GM18498 (cell line): ENCODE data around the gene USP13.

ENCODE experiments used
- ATAC-seq: cut with Tn5 transposase; IDR thresholded peaks from one replicate; pipeline ENCODE4 v1.9.1; 2021; ENCODE audit warnings: mild to moderate bottlenecking, moderate library complexity; ENCODE audit not compliant: unreplicated experiment

USP13 gene

DNA sequence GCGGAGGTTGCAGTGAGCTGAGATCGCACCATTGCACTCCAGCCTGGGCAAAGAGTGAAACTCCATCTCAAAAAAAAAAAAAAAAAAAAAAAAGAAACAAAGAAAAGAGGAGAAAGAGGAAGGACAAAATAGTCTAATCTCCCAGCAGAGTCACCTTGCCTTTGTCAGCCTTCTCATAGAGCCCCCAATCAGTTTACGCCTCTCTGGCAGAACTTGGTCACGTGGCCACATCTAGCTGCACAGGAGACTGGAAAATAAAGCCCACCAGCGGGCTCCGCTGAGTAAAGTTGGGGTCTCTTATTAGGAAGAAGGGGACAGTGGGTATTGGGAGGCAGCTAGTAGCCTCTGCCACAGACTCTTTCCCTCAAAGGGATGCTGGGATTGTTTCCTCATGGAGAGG lies 41.9 kb downstream of the USP13 start:
- no peak for ATAC-seq

DNA sequence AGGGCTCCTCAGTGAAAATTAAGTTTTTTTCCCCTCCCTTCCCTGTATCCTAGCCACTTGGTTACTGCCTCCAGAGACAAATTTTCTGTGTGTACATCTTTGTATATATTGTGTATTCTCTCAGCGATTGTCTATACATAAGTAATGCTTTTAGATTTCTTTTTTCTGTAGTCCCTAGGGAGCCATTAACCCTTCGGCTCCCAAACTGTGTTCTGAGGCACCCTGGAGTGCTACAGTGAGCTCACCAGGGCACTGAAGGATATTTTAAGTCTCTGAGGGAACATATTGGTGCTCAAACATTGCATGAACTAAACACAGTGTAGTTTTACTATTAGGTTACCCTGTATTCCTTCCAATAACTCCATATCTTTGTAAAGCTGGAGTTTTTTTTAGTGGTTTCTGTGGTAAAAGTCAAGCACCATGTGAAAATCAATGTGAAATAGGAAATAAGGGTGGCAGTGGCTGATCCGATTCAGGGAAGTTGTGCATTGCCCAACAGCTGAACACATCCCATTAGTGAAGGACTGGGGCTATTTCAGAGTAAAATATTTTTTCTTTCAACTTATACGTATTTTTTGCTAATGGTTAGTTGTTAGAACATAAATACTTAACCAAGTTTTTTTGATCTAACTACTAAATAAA lies 43.0 kb downstream of the USP13 start:
- ATAC-seq = no peak

DNA sequence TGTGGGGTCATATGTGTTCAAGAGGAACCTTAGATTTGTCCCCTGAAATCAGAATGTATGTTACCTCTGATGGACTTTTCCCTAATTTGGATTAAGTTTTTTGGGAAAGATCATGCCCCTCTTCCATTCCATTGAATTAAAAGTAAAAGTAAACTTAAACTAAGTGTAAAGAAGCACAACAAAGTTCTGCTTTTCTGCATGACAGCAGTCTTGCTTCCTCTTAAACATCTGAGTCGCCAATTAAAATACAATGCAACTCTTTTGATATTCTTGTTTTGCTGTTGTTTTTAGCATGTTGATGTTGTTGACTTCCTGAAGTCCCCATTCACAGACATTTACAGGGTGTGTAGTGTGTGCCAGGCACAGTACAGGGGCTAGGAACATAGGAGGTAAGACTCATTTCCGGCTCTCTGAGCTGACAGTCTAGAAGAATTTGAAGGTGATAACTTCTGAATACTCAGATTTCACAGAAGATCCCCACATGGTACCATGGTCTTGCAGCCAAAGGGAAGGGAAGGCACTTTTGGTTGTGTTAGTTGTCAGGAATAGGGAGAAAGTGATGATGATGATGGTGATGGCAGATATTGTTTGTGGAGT lies 45.0 kb downstream of the USP13 start:
- ATAC-seq = no peak

DNA sequence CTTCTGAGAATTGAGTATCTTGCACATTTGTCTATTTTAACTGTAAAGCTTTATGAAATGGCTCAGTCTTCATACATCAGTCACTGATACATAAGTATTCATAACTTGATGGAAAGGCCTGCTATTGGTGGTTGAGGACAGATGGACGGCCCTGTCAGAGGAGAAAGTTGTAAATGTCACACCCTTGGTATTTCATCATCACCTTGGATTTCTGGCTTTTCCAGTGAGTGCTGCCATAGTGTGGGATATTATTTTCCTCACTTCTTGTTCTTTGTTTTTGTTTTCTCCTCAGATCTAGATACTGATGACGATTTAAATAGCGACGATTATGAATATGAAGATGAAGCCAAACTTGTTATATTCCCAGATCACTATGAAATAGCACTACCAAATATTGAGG lies 47.9 kb downstream of the USP13 start:
- no peak for ATAC-seq

DNA sequence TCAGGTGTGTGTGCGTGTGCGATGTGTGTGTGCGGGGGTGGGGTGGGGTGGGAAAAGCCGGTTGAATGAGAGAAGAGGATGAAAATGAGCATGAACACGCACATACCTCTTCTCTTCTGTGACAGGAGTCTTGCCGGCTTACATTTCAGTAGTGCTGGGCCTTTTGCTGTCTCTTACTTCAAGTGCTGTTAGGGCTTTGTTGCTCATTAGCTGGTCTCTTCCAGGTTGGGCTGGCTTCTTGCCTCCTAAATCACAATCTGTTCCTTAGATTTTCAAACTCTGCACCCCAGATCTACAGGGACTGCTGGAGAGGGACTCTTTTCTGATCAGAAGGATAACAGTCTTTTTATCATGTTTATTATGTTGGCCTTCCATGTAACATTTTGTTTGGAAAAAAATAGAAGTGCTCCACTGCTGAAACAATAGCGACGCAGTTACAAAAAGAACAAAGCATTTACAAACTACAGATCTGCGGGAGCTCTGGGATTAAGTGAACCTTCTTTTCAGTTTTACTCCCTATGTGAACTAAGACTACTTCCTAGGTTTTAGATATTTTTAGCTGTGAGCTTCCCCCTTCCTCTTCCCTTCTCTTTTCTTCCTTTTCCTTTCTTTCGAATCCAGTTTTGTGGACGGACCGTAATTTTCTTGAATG lies 48.5 kb downstream of the USP13 start:
- no peak for ATAC-seq

DNA sequence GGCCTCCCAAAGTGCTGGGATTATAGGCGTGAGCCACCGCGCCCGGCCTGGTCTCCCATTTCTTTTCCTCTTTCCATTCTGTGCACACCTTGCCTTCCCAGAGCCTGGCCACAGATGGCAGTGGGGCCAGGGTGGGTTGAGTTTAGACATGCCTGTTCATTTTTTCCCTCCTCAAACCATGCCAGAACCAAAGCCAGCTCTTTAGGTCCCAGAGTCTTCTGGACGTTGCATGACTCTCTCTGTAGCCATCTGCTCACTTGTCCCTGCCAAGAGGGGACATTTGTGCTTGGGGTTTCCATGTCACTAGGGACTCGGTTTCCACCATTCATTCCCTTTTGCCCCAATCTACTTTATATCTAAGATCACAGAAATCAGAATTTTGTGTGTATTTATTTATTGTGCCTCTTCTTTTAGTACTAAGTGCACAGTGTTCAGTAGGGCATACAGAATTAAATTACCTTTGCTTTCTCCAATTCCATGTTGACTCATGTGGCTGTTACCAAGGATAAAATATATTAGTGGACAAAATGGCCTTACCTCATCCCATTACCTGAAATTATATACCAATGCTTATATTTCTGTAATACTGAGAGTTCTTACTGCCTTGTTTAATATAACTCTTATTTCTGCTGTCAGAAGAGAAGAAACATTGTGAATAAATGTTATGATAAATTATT lies 49.6 kb downstream of the USP13 start:
- no peak for ATAC-seq

DNA sequence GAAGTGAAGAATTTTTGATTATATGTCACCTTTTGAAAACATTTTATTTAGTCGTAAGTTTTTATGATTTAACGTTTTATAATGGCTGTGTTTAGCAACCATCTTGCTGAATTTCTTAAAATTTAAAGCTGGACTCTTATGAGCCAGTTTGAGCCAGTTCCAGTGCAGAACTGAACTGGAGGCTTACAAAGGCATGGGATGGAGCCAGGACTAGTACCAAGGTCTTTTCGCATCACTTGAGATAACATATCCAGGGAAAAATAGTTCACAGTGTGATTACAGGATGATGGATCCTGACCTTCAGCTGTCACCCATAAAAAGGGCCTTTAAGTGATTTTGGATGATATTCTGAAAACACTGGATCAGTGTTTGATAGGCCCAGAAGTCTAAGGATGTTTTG lies 51.0 kb downstream of the USP13 start:
- ATAC-seq = no peak

DNA sequence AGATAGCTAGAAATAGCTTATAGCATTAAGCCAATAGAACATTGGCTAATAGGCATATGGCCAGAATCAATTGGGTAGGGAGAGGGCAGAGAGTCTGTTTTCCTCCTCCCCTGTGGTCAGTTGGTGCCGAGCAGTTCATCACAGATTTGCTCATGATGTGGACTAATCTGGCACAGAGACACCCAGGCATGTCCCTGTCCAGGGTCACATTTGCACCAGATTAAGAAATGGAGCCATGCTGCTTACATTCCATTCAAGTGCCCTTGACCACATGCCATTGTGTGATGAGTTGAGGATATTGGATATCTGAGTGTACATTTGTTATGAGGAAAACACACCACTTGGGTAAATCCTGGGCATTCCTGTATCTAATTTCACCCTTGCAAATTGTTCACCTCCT lies 53.4 kb downstream of the USP13 start:
- ATAC-seq = no peak

DNA sequence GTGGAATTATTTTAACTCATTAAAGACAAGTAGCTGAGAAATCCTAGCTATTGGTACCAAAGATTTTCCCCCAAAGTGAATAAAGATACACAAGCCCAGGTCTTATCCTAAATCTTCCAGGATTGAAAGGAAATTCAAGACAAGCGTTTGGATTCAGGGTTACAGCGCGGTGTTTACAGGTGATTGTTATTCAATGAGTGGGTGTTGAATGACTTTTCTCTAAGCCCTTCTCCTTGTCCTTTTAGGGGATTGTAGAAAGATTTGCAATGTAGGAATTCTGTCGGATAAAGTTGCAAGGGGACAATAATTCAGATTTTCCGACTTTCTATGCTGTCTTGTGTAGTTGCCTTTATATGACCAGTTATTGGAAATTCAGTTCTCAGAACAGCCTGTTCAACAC lies 57.2 kb downstream of the USP13 start:
- no peak for ATAC-seq

DNA sequence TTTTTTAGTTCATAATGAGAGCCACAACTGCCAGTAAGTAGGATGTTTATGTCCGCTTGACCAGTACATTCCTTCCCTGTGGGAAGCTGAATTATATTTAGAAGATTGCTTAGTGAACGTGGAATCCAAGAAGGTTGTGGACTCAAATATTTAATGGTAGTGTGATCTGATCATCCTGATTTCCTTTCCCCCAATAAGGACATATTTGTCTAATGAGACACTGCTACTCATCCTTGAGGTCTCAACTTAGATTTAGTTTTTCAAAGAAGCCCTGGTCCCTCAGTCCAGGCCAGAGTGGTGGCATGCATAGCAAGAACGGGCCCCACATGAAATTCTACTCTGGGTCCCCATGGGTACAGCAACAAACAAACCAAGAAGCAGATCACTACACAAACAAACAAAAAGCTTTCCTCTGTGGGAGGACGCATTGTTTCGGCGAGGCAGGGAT lies 60.8 kb downstream of the USP13 start:
- no peak for ATAC-seq

DNA sequence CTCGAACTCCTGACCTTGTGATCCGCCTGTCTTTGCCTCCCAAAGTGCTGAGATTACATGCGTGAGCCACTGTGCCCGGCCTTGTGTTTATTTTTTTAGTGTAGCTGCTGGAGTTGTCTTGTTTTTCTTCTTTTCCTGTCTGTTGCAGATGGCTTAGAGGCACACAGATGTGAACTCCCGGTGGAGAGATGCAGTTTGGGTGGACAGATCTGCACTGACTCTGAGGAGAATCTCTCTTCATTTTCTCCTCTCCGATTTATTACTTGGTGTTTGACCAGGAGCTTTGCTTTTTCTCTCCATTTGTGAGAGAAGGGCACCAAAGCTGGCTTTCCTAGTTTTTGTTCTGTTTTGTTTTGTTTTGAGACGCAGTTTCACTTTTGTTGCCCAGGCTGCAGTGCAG lies 62.7 kb downstream of the USP13 start:
- no peak for ATAC-seq

DNA sequence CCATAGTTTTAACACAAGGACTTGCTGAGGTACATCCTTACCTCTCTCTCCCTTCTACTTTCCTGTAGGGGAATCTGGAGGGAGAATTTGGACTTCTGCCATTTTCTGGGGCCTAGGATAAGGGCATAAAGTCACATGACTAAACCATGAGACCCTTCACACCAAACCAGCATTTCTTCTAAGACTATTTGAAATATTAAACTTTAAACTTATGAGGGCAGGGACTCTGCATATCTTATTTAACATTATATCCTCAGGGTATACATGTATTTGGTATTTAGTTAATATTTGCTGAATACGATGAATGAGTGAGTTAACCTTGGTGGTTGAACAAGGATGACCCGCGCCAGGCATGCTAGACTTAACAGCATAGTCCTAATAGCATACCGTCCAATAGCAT lies 63.4 kb downstream of the USP13 start:
- ATAC-seq = no peak

DNA sequence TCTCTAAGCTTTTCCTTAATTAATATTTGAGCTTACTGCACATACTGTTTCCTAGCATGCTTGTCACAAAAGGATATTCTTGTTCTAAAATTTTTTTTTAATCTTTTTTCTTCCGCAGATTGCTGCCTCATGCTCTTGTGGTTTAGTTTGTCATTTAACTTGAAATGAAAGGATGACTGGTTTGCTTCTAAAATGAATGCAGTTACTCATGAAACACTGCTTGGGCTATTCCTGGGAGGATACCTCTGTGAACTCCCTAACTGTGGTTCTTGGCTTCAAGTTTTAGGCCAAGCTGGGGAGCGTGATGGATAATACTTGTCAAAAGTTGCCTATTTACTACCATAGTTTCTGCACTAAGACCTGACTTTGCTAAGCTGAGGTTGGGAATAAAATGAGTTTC lies 64.0 kb downstream of the USP13 start:
- no peak for ATAC-seq

DNA sequence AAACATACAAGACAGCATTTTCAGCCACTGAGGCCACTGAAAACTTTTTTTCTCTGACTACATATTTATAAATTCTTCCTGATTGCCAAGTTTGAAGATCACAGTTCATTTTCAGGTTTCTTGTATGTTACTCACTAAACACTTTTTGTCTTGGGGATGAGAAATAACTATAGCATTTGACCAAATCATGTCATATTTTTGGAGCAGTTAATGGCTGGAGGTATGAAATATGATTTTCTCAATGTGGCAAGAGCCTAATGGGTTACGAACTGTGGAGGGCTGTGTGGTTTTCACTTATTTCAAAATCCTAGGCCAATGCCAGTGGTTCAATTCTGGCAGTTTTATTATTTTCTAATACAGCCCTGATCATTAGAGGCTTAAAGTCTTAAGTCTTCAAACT lies 64.4 kb downstream of the USP13 start:
- ATAC-seq = no peak

DNA sequence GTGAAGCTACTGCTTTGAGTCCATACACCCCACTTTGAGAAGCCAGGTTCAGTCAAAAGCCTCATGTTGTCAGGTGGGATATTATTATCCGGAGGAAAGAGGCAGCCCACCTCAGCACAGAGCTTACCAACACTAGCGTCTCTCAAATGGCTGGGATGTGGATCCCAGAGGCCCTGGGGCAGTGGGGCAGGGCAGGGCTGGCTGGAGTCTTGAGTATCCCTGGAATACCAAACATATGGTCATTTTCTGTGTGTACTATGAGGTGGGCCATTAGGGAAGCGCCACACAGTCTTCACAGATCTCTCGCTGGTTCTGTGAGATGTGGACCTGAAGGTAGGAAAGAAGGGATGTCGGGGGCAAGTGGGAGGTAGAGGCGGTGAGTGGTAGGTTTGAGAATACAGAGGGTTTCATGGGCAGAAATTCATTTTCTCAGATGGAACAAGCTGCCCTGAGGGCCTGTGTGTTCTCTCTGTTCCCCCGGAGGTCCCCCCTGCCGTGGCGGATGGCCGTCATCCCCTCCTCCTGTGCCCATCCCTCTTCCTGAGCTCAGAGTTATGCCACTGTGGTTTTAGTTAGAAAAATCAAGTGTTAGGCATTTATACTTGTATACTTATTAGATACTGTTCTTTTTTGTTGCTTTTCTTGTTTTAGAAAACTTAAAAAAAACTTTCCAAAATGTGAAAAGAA lies 66.4 kb downstream of the USP13 start:
- ATAC-seq = no peak

DNA sequence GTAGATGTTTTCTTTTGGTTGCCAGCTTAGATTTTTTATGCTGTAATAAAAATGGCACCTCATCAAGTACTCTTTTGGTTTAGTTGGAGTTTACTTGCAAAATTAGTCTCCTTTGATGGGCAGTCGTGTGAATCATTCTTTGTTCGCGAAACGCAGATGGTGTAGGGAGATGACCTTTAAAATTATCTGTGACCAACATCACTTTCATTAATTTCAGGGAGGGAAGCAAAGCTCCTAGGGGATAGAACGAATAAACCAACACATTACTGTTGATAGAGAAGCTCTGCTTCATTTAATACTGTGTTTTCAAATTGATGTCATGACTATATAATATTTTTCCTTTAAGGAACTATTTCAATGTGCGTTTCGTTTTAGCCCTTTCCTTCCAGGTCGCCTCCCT lies 67.4 kb downstream of the USP13 start:
- no peak for ATAC-seq

DNA sequence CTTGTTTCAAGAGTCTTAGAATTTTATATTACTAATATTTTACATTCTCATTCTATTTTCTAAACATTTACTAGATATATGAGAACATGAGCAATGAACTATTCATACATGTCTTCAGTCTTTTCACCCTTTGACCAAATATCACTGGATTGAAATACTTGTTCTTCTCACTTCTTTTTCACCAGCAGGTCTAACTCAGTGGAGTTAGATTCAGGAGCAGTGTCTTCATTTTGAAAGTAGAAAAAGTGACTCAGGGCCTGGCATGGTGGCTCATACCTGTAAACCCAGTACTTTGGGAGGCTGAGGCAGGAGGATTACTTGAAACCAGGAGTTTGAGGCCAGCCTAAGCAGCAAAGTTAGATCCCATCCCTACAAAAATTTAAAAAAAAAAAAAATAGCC lies 70.8 kb downstream of the USP13 start:
- no peak for ATAC-seq

DNA sequence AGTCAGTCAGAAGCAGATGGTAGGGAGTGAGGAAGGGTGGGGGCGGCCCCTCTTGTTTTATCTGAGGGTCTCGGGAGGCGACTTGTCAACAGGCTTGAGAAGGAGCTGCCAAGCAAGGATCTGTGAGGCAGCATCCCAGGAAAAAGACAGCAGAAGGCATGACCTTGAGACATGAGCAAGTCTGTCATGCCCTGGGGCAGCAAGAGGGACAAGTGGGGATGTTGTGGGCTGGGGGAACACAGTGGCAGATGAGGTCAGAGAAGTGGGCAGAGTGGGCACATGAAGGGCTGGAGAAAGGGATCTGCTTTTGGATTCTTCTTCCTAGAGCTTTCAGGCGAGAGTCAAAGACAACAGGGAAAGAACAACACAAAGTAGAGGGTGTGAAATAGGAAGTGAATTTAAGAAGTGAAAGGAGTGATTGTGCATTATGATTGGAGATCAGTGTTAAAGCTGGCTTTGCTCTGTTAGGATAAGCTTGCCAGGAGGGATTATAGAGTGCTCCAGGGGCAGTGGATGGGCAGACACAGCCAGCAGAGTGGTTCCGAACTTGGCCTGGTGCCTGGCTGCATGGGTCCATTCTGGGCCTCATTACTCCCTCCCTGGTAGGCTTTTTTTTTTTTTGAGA lies 73.3 kb downstream of the USP13 start:
- no peak for ATAC-seq

DNA sequence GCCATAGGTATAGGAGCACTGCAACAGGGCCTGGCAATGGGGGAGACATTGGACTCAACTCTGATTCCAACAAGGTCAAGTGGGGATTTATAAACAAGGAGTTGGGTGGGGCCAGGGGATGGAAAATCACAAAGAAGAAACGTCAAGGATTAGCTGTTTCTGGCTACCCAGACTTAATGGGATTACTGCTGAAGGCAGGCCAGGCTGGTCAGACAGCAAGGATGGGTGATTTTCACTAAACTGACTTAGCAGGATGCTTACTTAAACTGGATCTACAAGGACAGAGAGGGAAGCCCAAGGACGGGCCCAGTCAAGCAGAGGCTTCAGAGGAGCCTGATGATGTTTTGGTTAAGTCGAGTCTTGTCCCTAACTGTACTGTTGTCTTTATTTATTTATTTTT lies 76.2 kb downstream of the USP13 start:
- ATAC-seq = no peak

DNA sequence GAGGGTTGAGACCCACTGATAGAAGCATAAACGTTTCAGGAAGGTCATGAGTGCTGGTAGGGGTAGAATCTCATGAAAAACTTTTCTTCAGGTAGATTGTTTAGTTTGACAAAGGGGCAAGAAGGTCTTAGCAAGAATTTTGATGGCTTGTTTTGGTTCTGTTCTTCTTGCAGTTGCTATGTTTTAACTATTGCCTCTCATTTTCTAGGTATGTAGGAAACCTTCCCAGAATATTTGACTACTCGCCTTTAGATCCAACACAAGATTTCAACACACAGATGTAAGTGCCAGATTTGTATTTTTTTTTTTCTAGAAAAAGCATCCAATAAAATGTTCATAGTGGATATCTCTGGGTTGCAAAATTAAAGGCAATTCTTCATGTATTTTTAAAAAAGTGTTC lies 77.1 kb downstream of the USP13 start:
- no peak for ATAC-seq

DNA sequence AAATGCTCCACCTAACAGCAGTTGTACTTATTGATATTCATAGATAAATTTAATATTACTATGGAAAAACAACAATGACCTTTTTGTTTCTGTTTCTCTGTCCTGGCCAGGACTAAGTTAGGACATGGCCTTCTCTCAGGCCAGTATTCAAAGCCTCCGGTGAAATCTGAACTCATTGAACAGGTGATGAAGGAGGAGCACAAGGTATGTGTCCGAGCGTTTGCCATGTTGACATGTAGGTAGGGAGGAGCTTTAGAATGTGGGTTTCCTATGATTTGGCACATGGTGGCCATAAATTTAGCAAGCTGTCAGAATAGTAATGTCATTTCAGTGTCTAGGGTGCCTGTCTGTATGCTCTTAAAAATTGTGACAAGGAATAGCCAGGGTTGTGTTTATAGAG lies 77.7 kb downstream of the USP13 start:
- no peak for ATAC-seq
